Body of pancreas (tissue), 4 donors: ENCODE measurements around the gene IGF2BP3. TPM values are rescaled to one million over a fixed set of nuclear protein-coding genes. Genes with fewer than 3 reads are reported as not detected.
"Not testable (repeated sequence)": the region's sequence is repeated elsewhere in the genome, so short reads cannot be mapped to it uniquely, and the experiment has no call there.

ENCODE experiments used
- ATAC-seq: fragments of 150-250 bp; one replicate; pipeline ENCODE4 v1.9.1; 2016
- DNase-seq, 4 donors: peaks; one replicate each; pipeline ENCODE4 v3.0.0-alpha.2; 2019
- H3K27ac ChIP-seq, 4 donors: fragments of 200-600 bp; sonication (generic); 1 replicate in 3 of 4; 2 replicates in 1 of 4; pipeline versions ENCODE4 v1.5.1 to v1.6.1; 2016 to 2019; ENCODE audit warnings: mild to moderate bottlenecking in 1 of 4, mixed read lengths in 1 of 4, moderate library complexity in 1 of 4
- H3K27me3 ChIP-seq, 2 donors: fragments of 200-600 bp; sonication (generic); one replicate each; pipeline ENCODE4 v1.6.0; 2016; ENCODE audit warnings: mild to moderate bottlenecking in 1 of 2
- H3K36me3 ChIP-seq, 2 donors: fragments of 200-600 bp; sonication (generic); replicated peaks in 1 of 2; 2 replicates each; pipeline ENCODE4 v1.5.1; 2016; ENCODE audit warnings: low read depth in 2 of 2; ENCODE audit not compliant: insufficient read depth in 1 of 2
- H3K4me1 ChIP-seq: fragments of 200-600 bp; sonication (generic); one replicate; pipeline ENCODE4 v1.6.0; 2016
- H3K4me3 ChIP-seq, 2 donors: fragments of 200-600 bp; sonication (generic); 1 replicate in 1 of 2; 2 replicates in 1 of 2; pipeline ENCODE4 v1.5.1; 2016 to 2019
- H3K9me3 ChIP-seq, 3 donors: fragments of 200-600 bp; sonication (generic); 1 replicate in 2 of 3; 2 replicates in 1 of 3; pipeline ENCODE4 v1.5.1; 2016
- CTCF ChIP-seq, 7 experiments: fragments of 450-650 bp in 4 of 7; fragments of 200-600 bp in 3 of 7; sonication (generic) in 3 of 7; IDR thresholded peaks; one replicate each; pipeline ENCODE4 v1.5.1; 2016 to 2019; ENCODE audit warnings: antibody characterized with exemption in 7 of 7
- POLR2A ChIP-seq, 3 donors: fragments of 450-650 bp; IDR thresholded peaks; one replicate each; pipeline ENCODE4 v1.6.1; 2016; ENCODE audit warnings: antibody characterized with exemption in 3 of 3, mild to moderate bottlenecking in 2 of 3
- WGBS, 2 donors: methylation state at CpG; one replicate each; pipeline ENCODE4 v1.1.5; 2017; 5-methylcytosine and 5-hydroxymethylcytosine counted together
- intact Hi-C: fragments of 100-400 bp; cut with DNase I; formaldehyde crosslinking; loops from one replicate; pipeline ENCODE4 v1.15.1; 2023
- total RNA-seq, 2 donors: library from RNA; depleted of rRNA; stranded (reverse); fragments of >200 nt; gene quantifications; one replicate each; pipeline ENCODE4 v1.1.0, GENCODE V29; 2016

The IGF2BP3 gene
- total RNA-seq, 2 donors from 2014 or later: 0.33 to 1.3 TPM

DNA sequence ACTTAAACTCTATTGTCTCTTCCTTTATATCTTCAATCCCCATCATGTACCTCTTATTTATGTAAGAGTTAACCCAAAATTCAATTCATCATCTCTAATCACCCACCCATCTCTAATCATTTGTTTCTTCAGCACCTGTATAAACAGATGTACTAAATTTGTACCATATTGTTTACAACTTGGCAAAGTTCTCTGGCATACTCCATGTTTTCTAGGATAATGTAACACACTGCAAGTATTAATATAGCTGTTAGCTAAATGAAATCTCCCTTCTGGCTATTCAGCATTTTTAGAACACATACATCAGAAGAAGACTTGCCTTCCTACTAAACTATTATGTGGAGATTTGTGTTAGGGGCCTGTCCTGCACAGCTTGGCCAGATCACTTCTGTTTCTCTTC, 138.1 kb downstream of the IGF2BP3 start:
- TF ChIP-seq POLR2A (IDR thresholded peaks at IDR 0.05): no peak
- TF ChIP-seq CTCF (IDR thresholded peaks at IDR 0.05): no peak
- H3K27ac ChIP-seq: no peak overlapping the region
- ATAC-seq (no peak), DNase-seq (no peak)
- peaks cover 0 to 6% of the 10 kb centered on the region in 2 donors for H3K27me3 ChIP-seq
- H3K4me3 ChIP-seq: no peak overlapping the region
- intact Hi-C loops: no loop called here
- H3K4me1 ChIP-seq: peaks cover 40% of the 10 kb centered on the region
- no peaks in the 10 kb centered on the region for H3K9me3 ChIP-seq
- no peaks in the 10 kb centered on the region for H3K36me3 ChIP-seq

DNA sequence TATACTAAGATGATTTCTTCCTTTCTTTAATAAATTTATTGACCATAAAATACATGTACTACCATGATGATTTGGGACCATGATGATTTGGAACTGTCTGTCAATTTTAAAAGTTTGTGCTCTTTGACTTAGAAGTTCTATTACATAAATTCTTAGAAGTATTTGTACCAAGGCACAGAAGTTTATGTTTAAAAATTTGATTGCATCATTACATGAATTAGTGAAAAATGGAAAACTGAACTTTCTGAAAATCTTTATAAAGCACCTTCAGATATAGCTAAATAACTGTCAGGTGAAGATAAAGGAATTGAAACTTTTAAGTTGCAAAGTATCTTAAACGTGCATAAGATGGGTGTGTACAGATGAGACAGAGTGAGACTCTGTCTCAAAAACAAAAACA, 139.2 kb downstream of the IGF2BP3 start:
- intact Hi-C loops: no loop called here
- 54 to 72% methylated on average over 1 of the region's 1 CpG for WGBS, 2 donors
- ATAC-seq (no peak), DNase-seq (no peak)
- Histone ChIP-seq H3K4me1 (peaks cover 40% of the 10 kb centered on the region), H3K9me3 (no peaks in the 10 kb centered on the region), H3K4me3 (no peak overlapping the region), H3K27ac (no peak overlapping the region), H3K36me3 (no peaks in the 10 kb centered on the region), H3K27me3 (peaks cover 0 to 6% of the 10 kb centered on the region in 2 donors)
- no peak for TF ChIP-seq POLR2A (IDR thresholded peaks at IDR 0.05)
- no peak for TF ChIP-seq CTCF (IDR thresholded peaks at IDR 0.05)

- 77 to 82% methylated on average over 7 of the region's 7 CpGs for WGBS, 2 donors
- no peak for DNase-seq
- H3K4me1 ChIP-seq: no peaks in the 10 kb centered on the region
- no peak overlapping the region for H3K4me3 ChIP-seq
- no peaks in the 10 kb centered on the region for H3K27me3 ChIP-seq
- H3K9me3 ChIP-seq: no peaks in the 10 kb centered on the region
- TF ChIP-seq CTCF (IDR thresholded peaks at IDR 0.05): no peak
- TF ChIP-seq POLR2A (IDR thresholded peaks at IDR 0.05): no peak
- no peak for ATAC-seq
- H3K27ac ChIP-seq: no peak overlapping the region
- intact Hi-C loops: no loop called here
- H3K36me3 ChIP-seq: no peaks in the 10 kb centered on the region
Measured at GRCh38 chr7:23315366-23315765, 154.9 kb downstream of the IGF2BP3 start.

- intact Hi-C loops, H3K4me1 ChIP-seq, H3K4me3 ChIP-seq, H3K36me3 ChIP-seq, H3K9me3 ChIP-seq, DNase-seq, H3K27ac ChIP-seq, ATAC-seq, H3K27me3 ChIP-seq: not testable (repeated sequence)
- 60 to 69% methylated on average over 2 of the region's 2 CpGs for WGBS, 2 donors
Measured at GRCh38 chr7:23312141-23312540, 158.2 kb downstream of the IGF2BP3 start.

- intact Hi-C loops: no loop called here
- H3K36me3 ChIP-seq: peaks cover 0 to 10% of the 10 kb centered on the region in 2 donors
- TF ChIP-seq CTCF (IDR thresholded peaks at IDR 0.05) (no peak), POLR2A (IDR thresholded peaks at IDR 0.05) (no peak)
- no peaks in the 10 kb centered on the region for H3K4me1 ChIP-seq
- H3K27ac ChIP-seq: no peak overlapping the region
- 88 to 89% methylated on average over 6 of the region's 6 CpGs for WGBS, 2 donors
- DNase-seq: no peak
- H3K9me3 ChIP-seq: no peaks in the 10 kb centered on the region
- ATAC-seq: no peak
- H3K27me3 ChIP-seq: no peaks in the 10 kb centered on the region
- no peak overlapping the region for H3K4me3 ChIP-seq
Measured at GRCh38 chr7:23308754-23309153, 161.5 kb downstream of the IGF2BP3 start.
